K562 (cell line): Measurements from ENCODE around the gene AHNAK. TPM values are rescaled to one million over a fixed set of nuclear protein-coding genes. Genes with fewer than 3 reads are reported as not detected.
A peak's percentile ranks its signal among the peaks of the same experiment; 100 is the strongest.

Source experiments
- ATAC-seq: fragments of 200-7000 bp; cut with Tn5 transposase; 3 replicates; pipeline ENCODE4 v1.9.1; 2020; ENCODE audit warnings: moderate library complexity
- BruUV-seq: library from RNA; stranded (reverse); fragments of 400-500 nt; replicated peaks from 2 replicates; lab custom pipeline; 2021; lab: Mats Ljungman, UMichigan
- CTCF ChIA-PET: fragments of 300-600 bp; formaldehyde crosslinking; extraction: SDS; loops from one replicate; lab custom pipeline; 2021; ENCODE audit warnings: low intra/inter-chr PET ratio; lab: Yijun Ruan, JAX
- POLR2A ChIA-PET: fragments of 300-600, 350-650 bp; sonication (Branson Sonifier 250); formaldehyde crosslinking; extraction: SDS; loops from one replicate; lab custom pipeline; 2021; ENCODE audit warnings: antibody characterized with exemption, inconsistent platforms; lab: Yijun Ruan, JAX
- DNase-seq, 4 experiments: peaks; one replicate each; pipeline versions ENCODE4 v3.0.0 to v3.0.0-alpha.2; 2011 to 2018; ENCODE audit warnings: low spot score in 3 of 4, mixed read lengths in 3 of 4; ENCODE audit errors: extremely low read depth in 1 of 4
- FAIRE-seq: peaks from 2 replicates; lab custom pipeline; 2011; peaks lifted over from hg19 to GRCh38; lab: Jason Lieb, UNC
- H2AFZ ChIP-seq: 2 replicates; pipeline ENCODE4 v1.6.0; 2011; ENCODE audit warnings: low read depth, low read length, control low read depth, inconsistent platforms
- H3K27ac ChIP-seq: fragments of 200-600 bp; 3 replicates; pipeline ENCODE4 v1.8.0; 2011; ENCODE audit warnings: low read depth, mild to moderate bottlenecking, control low read depth, inconsistent platforms, low read length, moderate library complexity, mixed read lengths; ENCODE audit errors: extremely low read depth
- H3K27me3 ChIP-seq, 2 experiments: fragments of 300-600 bp in 1 of 2; 2 replicates in 1 of 2; 3 replicates in 1 of 2; pipeline versions ENCODE4 v1.6.0 to v1.8.0; 2011; ENCODE audit warnings: inconsistent platforms in 2 of 2, low read length in 2 of 2, mild to moderate bottlenecking in 1 of 2, mixed read lengths in 1 of 2, moderate library complexity in 1 of 2; ENCODE audit not compliant: control insufficient read depth in 2 of 2, insufficient read depth in 2 of 2
- H3K36me3 ChIP-seq: fragments of 300-600 bp; 3 replicates; pipeline ENCODE4 v1.8.0; 2011; ENCODE audit warnings: mild to moderate bottlenecking, low read length, inconsistent platforms; ENCODE audit not compliant: control insufficient read depth, insufficient read depth
- H3K4me1 ChIP-seq, 2 experiments: fragments of 200-600 bp in 1 of 2; replicated peaks in 1 of 2; 2 replicates in 1 of 2; 3 replicates in 1 of 2; pipeline versions ENCODE4 v1.5.1 to v1.8.0; 2011; ENCODE audit warnings: inconsistent platforms in 2 of 2, low read length in 2 of 2, mild to moderate bottlenecking in 1 of 2, mixed read lengths in 1 of 2, moderate library complexity in 1 of 2; ENCODE audit not compliant: control insufficient read depth in 2 of 2, insufficient read depth in 2 of 2
- H3K4me2 ChIP-seq: 2 replicates; pipeline ENCODE4 v1.6.1; 2011; ENCODE audit warnings: low read length, control low read depth, inconsistent platforms, mixed read lengths; ENCODE audit not compliant: insufficient read depth
- H3K4me3 ChIP-seq: fragments of 200-600 bp; sonication (generic), shearing (Covaris generic); 2 replicates; pipeline ENCODE4 v1.5.1; 2016; ENCODE audit warnings: control low read depth, inconsistent platforms
- H3K79me2 ChIP-seq: fragments of 200-600 bp; 3 replicates; pipeline ENCODE4 v1.8.0; 2011; ENCODE audit warnings: low read length, inconsistent platforms; ENCODE audit not compliant: control insufficient read depth, insufficient read depth
- H3K9ac ChIP-seq, 2 experiments: 2 replicates each; pipeline versions ENCODE4 v1.6.0 to v1.6.1; 2011; ENCODE audit warnings: low read depth in 2 of 2, low read length in 2 of 2, control low read depth in 1 of 2, inconsistent platforms in 1 of 2, mild to moderate bottlenecking in 1 of 2, mixed read lengths in 1 of 2; ENCODE audit not compliant: insufficient read depth in 1 of 2
- H3K9me1 ChIP-seq: one replicate; pipeline ENCODE4 v1.6.0; 2011; ENCODE audit warnings: inconsistent platforms, mild to moderate bottlenecking, low read length, moderate library complexity; ENCODE audit not compliant: control insufficient read depth, insufficient read depth
- H3K9me3 ChIP-seq: replicated peaks from 2 replicates; pipeline ENCODE4 v1.5.1; 2011; ENCODE audit warnings: low read depth, low read length, inconsistent platforms; ENCODE audit not compliant: control insufficient read depth, insufficient read depth
- H4K20me1 ChIP-seq: replicated peaks from 2 replicates; pipeline ENCODE4 v1.6.1; 2011; ENCODE audit warnings: low read length, inconsistent platforms, mixed read lengths; ENCODE audit not compliant: control insufficient read depth, insufficient read depth
- BRF2 ChIP-seq: IDR thresholded peaks from 3 replicates; pipeline ENCODE4 v1.6.1; 2011; ENCODE audit warnings: borderline replicate concordance, mild to moderate bottlenecking; ENCODE audit not compliant: insufficient read length, insufficient read depth
- E2F5 ChIP-seq: sonication (generic); formaldehyde crosslinking; IDR thresholded peaks from 2 replicates; pipeline ENCODE4 v1.8.0; 2022; ENCODE audit warnings: mild to moderate bottlenecking, missing genetic modification reagents
- FOXK1 ChIP-seq: sonication (generic); formaldehyde crosslinking; IDR thresholded peaks from 2 replicates; pipeline ENCODE4 v1.8.0; 2022; ENCODE audit warnings: missing genetic modification reagents, mild to moderate bottlenecking, borderline replicate concordance
- PKNOX1 ChIP-seq: fragments of 450-650 bp; IDR thresholded peaks from 2 replicates; pipeline ENCODE4 v1.6.1; 2016
- POLR2A ChIP-seq: fragments of 450-650 bp; conservative IDR thresholded peaks from 2 replicates; pipeline ENCODE4 v1.6.1; 2016
- SIN3A ChIP-seq, 2 experiments: fragments of 150-350 bp in 1 of 2; IDR thresholded peaks; 2 replicates each; pipeline ENCODE4 v1.6.1; 2011 to 2016; ENCODE audit warnings: borderline replicate concordance in 2 of 2, low read depth in 2 of 2, low read length in 2 of 2, mild to moderate bottlenecking in 2 of 2, moderate library complexity in 2 of 2; ENCODE audit not compliant: control insufficient read depth in 1 of 2
- THRA ChIP-seq: fragments of 450-650 bp; IDR thresholded peaks from 2 replicates; pipeline ENCODE4 v1.6.1; 2017; ENCODE audit warnings: mild to moderate bottlenecking, moderate library complexity
- ZBTB34 ChIP-seq: fragments of 250-450 bp; sonication (Bioruptor Pico); IDR thresholded peaks from 2 replicates; pipeline ENCODE4 v1.8.0; 2021; ENCODE audit warnings: mild to moderate bottlenecking, moderate library complexity
- ZEB2 ChIP-seq: fragments of 450-650 bp; IDR thresholded peaks from 2 replicates; pipeline ENCODE4 v1.6.1; 2016
- ZNF384 ChIP-seq: IDR thresholded peaks from 2 replicates; pipeline ENCODE4 v1.6.1; 2012; ENCODE audit warnings: low read depth, low read length, improper control_type of control experiment
- ZNF408 ChIP-seq: fragments of 250-450 bp; sonication (Bioruptor Pico); IDR thresholded peaks from 2 replicates; pipeline ENCODE4 v1.4.0; 2020; ENCODE audit warnings: low read depth, mild to moderate bottlenecking, moderate library complexity
- WGBS: fragments of 100-300 bp; shearing (Covaris generic); methylation state at CpG from one replicate; pipeline ENCODE4 v1.1.6; 2016; ENCODE audit warnings: low coverage, mixed read lengths; ENCODE audit not compliant: insufficient coverage; ENCODE audit errors: missing lambda C conversion rate; 5-methylcytosine and 5-hydroxymethylcytosine counted together
- in situ Hi-C: fragments of 300-500 bp; cut with MboI; formaldehyde crosslinking; loops from 4 replicates; pipeline ENCODE4 v1.15.0; 2018; ENCODE audit warnings: inconsistent platforms, mixed read lengths
- intact Hi-C: fragments of 100-400 bp; cut with micrococcal nuclease; formaldehyde crosslinking; loops from 2 replicates; pipeline ENCODE4 v1.14.2; 2022
- polyA plus RNA-seq, 8 experiments: library from polyadenylated mRNA; depleted of rRNA in 4 of 8; stranded (reverse) in 5 of 8; unstranded in 3 of 8; fragments of >200 nt; fragmentation: Nextera tagmentation in 2 of 8; fragmentation: Illumina TruSeq in 1 of 8; extraction: Ambion mirVana in 2 of 8; extraction: Trizol in 1 of 8; gene quantifications; 2 replicates each; pipeline versions ENCODE4 v1.2.1 to v1.2.3, GENCODE V29; 2011 to 2014; ENCODE audit warnings: inconsistent platforms in 1 of 8, missing spikeins in 1 of 8
- total RNA-seq, 7 experiments: library from RNA; depleted of rRNA in 6 of 7; stranded (reverse); fragments of >200 nt in 6 of 7; fragmentation: Illumina TruSeq in 2 of 7; extraction: Trizol in 2 of 7; gene quantifications; 2 replicates each; pipeline versions ENCODE4 v1.2.1 to v1.2.3, GENCODE V29; 2011 to 2021; ENCODE audit warnings: low replicate concordance in 1 of 7

Gene AHNAK
- total and polyA plus RNA-seq, 9 of the 15 experiments (the other 6 are each of a cell fraction or from before 2014, with no cell fraction given), result 1.5 to 89.7 (median 45.0) TPM

- no peak for ATAC-seq
- H3K79me2 ChIP-seq, result no peaks in the 10 kb centered on the region
- no peaks in the 10 kb centered on the region for H3K27me3 ChIP-seq
- no peaks in the 10 kb centered on the region for H3K9me1 ChIP-seq
- no peaks in the 10 kb centered on the region for H3K36me3 ChIP-seq
- no TSS peak for BruUV-seq
- no peak for DNase-seq
- H3K4me2 ChIP-seq, result no peak overlapping the region
- H4K20me1 ChIP-seq, result no peaks in the 10 kb centered on the region
- TF ChIP-seq BRF2, result no peak
- TF ChIP-seq PKNOX1, result no peak
- TF ChIP-seq SIN3A (IDR thresholded peaks at IDR 0.05; ENCODE audit: borderline replicate concordance in 2 of 2, control insufficient read depth in 1 of 2, low read depth in 2 of 2, low read length in 2 of 2), result no peak
- TF ChIP-seq POLR2A, result no peak
- TF ChIP-seq ZEB2, result no peak
- no peak for TF ChIP-seq ZNF384
- no peak for TF ChIP-seq ZNF408 (CRISPR knock-in tag)
- no peak for TF ChIP-seq ZBTB34 (CRISPR knock-in tag)
- no peak for TF ChIP-seq FOXK1 (CRISPR knock-in tag)
- no peak for TF ChIP-seq E2F5 (CRISPR knock-in tag)
- TF ChIP-seq THRA, result no peak
- CTCF ChIA-PET, result interaction anchor here (0.6 kb wide), 1 partner anchor 36 kb away, joined by 7 read pairs; no protein-coding TSS in a partner anchor
- POLR2A ChIA-PET, result no interaction called here
- no peak overlapping the region for H3K27ac ChIP-seq
- WGBS, result 70% methylated on average over 9 of the region's 11 CpGs
- H3K9ac ChIP-seq, result peak overlapping the region in 1 of 2 experiments; percentile 31; a peak in 1 of 4 replicates
- H3K4me3 ChIP-seq, result no peak overlapping the region
- no peaks in the 10 kb centered on the region for H3K9me3 ChIP-seq
- H3K4me1 ChIP-seq, result peaks cover 11 to 15% of the 10 kb centered on the region in 2 experiments; a peak in 4 of 5 replicates
- intact Hi-C loops, result no loop called here
- no peak for FAIRE-seq
- H2AFZ ChIP-seq, result no peak overlapping the region
- in situ Hi-C loops, result loop anchor here (25.0 kb wide), 2 partner anchors 473 to 623 kb away; partner anchors contain the start of gene SLC22A8
These were observed 157.6 kb downstream of the AHNAK start for GRCh38 chr11:62388999-62389398.
